Astrocyte (in vitro differentiated cells and primary cell): ENCODE measurements around the gene ESF1. TPM values are rescaled to one million over a fixed set of nuclear protein-coding genes. Genes with fewer than 3 reads are reported as not detected.

Experiments
- DNase-seq: peaks from one replicate; pipeline ENCODE4 v3.0.0-alpha.2; 2010; ENCODE audit warnings: low read depth
- FAIRE-seq: peaks from 2 replicates; lab custom pipeline; 2011; peaks lifted over from hg19 to GRCh38; lab: Jason Lieb, UNC
- H2AFZ ChIP-seq: 2 replicates; pipeline ENCODE4 v1.6.0; 2012; ENCODE audit warnings: low read depth, low read length, inconsistent platforms
- H3K27ac ChIP-seq: 2 replicates; pipeline ENCODE4 v1.5.1; 2011; ENCODE audit warnings: low read depth, low read length, inconsistent platforms
- H3K27me3 ChIP-seq: 2 replicates; pipeline ENCODE4 v1.6.0; 2011; ENCODE audit warnings: low read length, inconsistent platforms; ENCODE audit not compliant: insufficient read depth
- H3K36me3 ChIP-seq: 2 replicates; pipeline ENCODE4 v1.5.1; 2011; ENCODE audit warnings: low read length, inconsistent platforms; ENCODE audit not compliant: insufficient read depth
- H3K4me1 ChIP-seq: 2 replicates; pipeline ENCODE4 v1.5.1; 2011; ENCODE audit warnings: low read length, inconsistent platforms; ENCODE audit not compliant: insufficient read depth
- H3K4me2 ChIP-seq: 2 replicates; pipeline ENCODE4 v1.6.0; 2012; ENCODE audit warnings: low read length, inconsistent platforms
- H3K4me3 ChIP-seq: 2 replicates; pipeline ENCODE4 v1.5.1; 2011; ENCODE audit warnings: low read depth, mild to moderate bottlenecking, low read length, inconsistent platforms; ENCODE audit not compliant: insufficient read depth
- H3K79me2 ChIP-seq: 2 replicates; pipeline ENCODE4 v1.6.0; 2012; ENCODE audit warnings: mild to moderate bottlenecking, low read length, inconsistent platforms; ENCODE audit not compliant: insufficient read depth
- H3K9ac ChIP-seq: 2 replicates; pipeline ENCODE4 v1.6.0; 2012; ENCODE audit warnings: mild to moderate bottlenecking, low read length, inconsistent platforms
- H3K9me3 ChIP-seq: 2 replicates; pipeline ENCODE4 v1.5.1; 2012; ENCODE audit warnings: low read depth, mild to moderate bottlenecking, low read length, inconsistent platforms; ENCODE audit not compliant: insufficient read depth
- H4K20me1 ChIP-seq: 2 replicates; pipeline ENCODE4 v1.6.0; 2012; ENCODE audit warnings: low read length, inconsistent platforms; ENCODE audit not compliant: insufficient read depth
- H3K27ac Mint-ChIP-seq: one replicate; pipeline ENCODE4 v1.8.0; 2021; ENCODE audit warnings: mild to moderate bottlenecking, mixed read lengths; ENCODE audit not compliant: unreplicated experiment
- H3K27me3 Mint-ChIP-seq: one replicate; pipeline ENCODE4 v1.8.0; 2021; ENCODE audit warnings: low read depth, mixed read lengths; ENCODE audit not compliant: unreplicated experiment
- H3K36me3 Mint-ChIP-seq: one replicate; pipeline ENCODE4 v1.8.0; 2021; ENCODE audit warnings: low read depth, mixed read lengths; ENCODE audit not compliant: unreplicated experiment
- H3K4me1 Mint-ChIP-seq: one replicate; pipeline ENCODE4 v1.8.0; 2021; ENCODE audit warnings: low read depth, mixed read lengths; ENCODE audit not compliant: unreplicated experiment
- H3K4me3 Mint-ChIP-seq: one replicate; pipeline ENCODE4 v1.8.0; 2021; ENCODE audit warnings: mild to moderate bottlenecking, moderate library complexity, mixed read lengths; ENCODE audit not compliant: unreplicated experiment
- H3K9me3 Mint-ChIP-seq: one replicate; pipeline ENCODE4 v1.8.0; 2021; ENCODE audit warnings: mild to moderate bottlenecking, mixed read lengths; ENCODE audit not compliant: unreplicated experiment
- EZH2 ChIP-seq: IDR thresholded peaks from 2 replicates; pipeline ENCODE4 v1.6.1; 2012; ENCODE audit warnings: mild to moderate bottlenecking, low read length, inconsistent platforms; ENCODE audit not compliant: insufficient read depth
- total RNA-seq: library from RNA; stranded (reverse); gene quantifications from 2 replicates; pipeline ENCODE4 v1.2.1, GENCODE V29; 2021
- TF ChIP-seq, protein P1 (sequence below): IDR thresholded peaks from 2 replicates; pipeline ENCODE4 v1.5.1; 2011; ENCODE audit warnings: low read depth, mild to moderate bottlenecking, inconsistent platforms, low read length, moderate library complexity; ENCODE audit not compliant: insufficient read depth

The ESF1 gene
- total RNA-seq, 1 donor from 2014 or later: 13.9 TPM

DNA sequence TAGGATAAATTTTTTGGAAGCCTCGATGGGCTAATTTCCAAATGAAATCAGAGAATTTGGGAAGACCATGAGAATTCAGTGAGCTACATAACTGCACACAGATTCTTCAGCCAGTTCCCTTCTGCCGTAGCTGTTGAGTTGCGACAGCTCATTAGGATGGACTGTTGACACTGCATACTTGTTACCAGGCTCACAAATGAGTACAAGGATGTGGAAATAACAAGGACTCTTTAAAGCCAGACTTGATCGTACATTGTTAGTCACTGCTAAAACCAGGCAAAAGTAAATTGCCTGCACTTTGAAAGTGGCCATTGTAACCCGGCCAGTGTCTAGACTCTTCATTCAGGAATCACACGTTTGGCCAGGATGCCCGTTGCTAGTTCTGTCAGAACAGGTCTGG lies 37.2 kb upstream of the ESF1 start:
- no peak overlapping the region for H3K4me3 Mint-ChIP-seq
- H3K36me3 Mint-ChIP-seq: no peaks in the 10 kb centered on the region
- no peak overlapping the region for H3K27ac Mint-ChIP-seq
- H2AFZ ChIP-seq: no peak overlapping the region
- no peaks in the 10 kb centered on the region for H3K27me3 ChIP-seq
- no peak overlapping the region for H3K4me2 ChIP-seq
- H4K20me1 ChIP-seq: no peaks in the 10 kb centered on the region
- no peaks in the 10 kb centered on the region for H3K27me3 Mint-ChIP-seq
- H3K9me3 Mint-ChIP-seq: no peaks in the 10 kb centered on the region
- H3K79me2 ChIP-seq: no peaks in the 10 kb centered on the region
- TF ChIP-seq, protein P1, sequence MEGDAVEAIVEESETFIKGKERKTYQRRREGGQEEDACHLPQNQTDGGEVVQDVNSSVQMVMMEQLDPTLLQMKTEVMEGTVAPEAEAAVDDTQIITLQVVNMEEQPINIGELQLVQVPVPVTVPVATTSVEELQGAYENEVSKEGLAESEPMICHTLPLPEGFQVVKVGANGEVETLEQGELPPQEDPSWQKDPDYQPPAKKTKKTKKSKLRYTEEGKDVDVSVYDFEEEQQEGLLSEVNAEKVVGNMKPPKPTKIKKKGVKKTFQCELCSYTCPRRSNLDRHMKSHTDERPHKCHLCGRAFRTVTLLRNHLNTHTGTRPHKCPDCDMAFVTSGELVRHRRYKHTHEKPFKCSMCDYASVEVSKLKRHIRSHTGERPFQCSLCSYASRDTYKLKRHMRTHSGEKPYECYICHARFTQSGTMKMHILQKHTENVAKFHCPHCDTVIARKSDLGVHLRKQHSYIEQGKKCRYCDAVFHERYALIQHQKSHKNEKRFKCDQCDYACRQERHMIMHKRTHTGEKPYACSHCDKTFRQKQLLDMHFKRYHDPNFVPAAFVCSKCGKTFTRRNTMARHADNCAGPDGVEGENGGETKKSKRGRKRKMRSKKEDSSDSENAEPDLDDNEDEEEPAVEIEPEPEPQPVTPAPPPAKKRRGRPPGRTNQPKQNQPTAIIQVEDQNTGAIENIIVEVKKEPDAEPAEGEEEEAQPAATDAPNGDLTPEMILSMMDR: no peak
- TF ChIP-seq EZH2: no peak
- FAIRE-seq (no peak), DNase-seq (peak; percentile 7)
- H3K27ac ChIP-seq: no peak overlapping the region
- H3K36me3 ChIP-seq: no peaks in the 10 kb centered on the region
- no peaks in the 10 kb centered on the region for H3K9me3 ChIP-seq
- no peak overlapping the region for H3K4me3 ChIP-seq
- no peak overlapping the region for H3K9ac ChIP-seq
- peaks cover 3% of the 10 kb centered on the region for H3K4me1 Mint-ChIP-seq
- no peaks in the 10 kb centered on the region for H3K4me1 ChIP-seq

DNA sequence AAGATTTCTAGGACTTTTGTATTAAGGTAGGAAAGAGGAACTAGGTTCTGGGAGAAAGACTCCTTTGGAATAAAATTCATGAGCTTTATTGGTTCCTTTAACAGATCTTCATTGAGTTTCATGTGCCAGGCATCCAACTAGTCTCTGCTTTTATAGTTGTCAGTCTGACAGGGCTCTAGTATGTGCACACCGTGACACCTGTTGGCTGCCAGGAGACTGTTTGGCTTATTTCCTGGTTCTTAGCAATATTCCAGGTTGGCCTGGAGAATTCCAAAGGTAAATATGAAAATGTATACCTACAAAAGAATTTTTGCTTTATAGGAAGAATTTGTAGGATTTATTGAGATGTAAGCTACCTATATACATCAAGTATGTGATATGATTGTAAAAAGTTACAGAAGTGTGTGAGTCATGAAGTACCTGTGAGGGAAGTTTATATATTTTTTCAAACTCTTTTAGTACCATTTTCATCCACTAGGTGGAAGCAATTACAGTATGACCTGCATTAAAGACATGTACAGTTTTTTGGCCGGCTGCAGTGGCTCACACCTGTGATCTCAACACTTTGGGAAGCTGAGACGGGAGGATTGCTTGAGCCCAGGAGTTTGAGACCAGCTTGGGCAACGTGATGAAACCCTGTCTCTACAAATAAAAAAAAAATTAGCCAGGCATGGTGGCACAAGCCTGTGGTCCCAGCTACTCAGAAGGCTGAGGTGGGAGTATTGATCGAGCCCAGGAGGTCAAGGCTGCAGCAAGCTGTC lies 35.3 kb upstream of the ESF1 start:
- Histone ChIP-seq H3K9me3 (no peaks in the 10 kb centered on the region), H3K4me2 (no peak overlapping the region), H4K20me1 (no peaks in the 10 kb centered on the region), H3K4me3 (no peak overlapping the region), H3K27ac (no peak overlapping the region), H3K36me3 (peaks cover 8% of the 10 kb centered on the region), H2AFZ (no peak overlapping the region), H3K79me2 (no peaks in the 10 kb centered on the region), H3K4me1 (no peaks in the 10 kb centered on the region), H3K9ac (no peak overlapping the region), H3K27me3 (no peaks in the 10 kb centered on the region)
- no peak overlapping the region for H3K4me3 Mint-ChIP-seq
- TF ChIP-seq, protein P1: peak; percentile 52
- no peak for TF ChIP-seq EZH2
- FAIRE-seq: no peak
- peaks cover 2% of the 10 kb centered on the region for H3K36me3 Mint-ChIP-seq
- H3K4me1 Mint-ChIP-seq: peaks cover 3% of the 10 kb centered on the region
- H3K27ac Mint-ChIP-seq: no peak overlapping the region
- peak; percentile 29 for DNase-seq
- H3K9me3 Mint-ChIP-seq: no peaks in the 10 kb centered on the region
- H3K27me3 Mint-ChIP-seq: no peaks in the 10 kb centered on the region

DNA sequence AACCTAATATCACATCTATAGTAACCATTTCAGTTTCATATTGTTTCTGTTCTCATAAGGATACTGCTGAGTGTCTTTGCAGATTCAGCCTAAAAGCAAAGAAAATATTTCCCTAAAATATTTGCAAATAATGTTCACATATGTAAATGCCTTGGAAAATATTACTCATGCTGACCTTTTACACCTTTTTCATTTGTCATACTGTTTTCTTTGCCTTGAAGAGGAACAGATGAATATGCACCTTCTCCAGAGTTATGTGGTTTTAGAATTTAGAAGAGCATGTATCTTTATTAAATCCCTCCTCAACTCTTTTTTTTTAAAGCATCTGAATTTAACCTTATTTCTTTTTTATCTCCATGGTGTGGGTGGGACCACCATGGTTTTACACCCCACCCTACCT lies 32.6 kb upstream of the ESF1 start:
- peaks cover 3% of the 10 kb centered on the region for H3K4me1 Mint-ChIP-seq
- Histone ChIP-seq H3K4me2 (peak overlapping the region; percentile 7), H3K27me3 (no peaks in the 10 kb centered on the region), H3K27ac (no peak overlapping the region), H3K4me3 (no peak overlapping the region), H4K20me1 (peaks cover 6% of the 10 kb centered on the region), H2AFZ (no peak overlapping the region), H3K4me1 (no peaks in the 10 kb centered on the region), H3K9me3 (no peaks in the 10 kb centered on the region), H3K9ac (no peak overlapping the region), H3K79me2 (no peaks in the 10 kb centered on the region), H3K36me3 (peaks cover 18% of the 10 kb centered on the region)
- H3K9me3 Mint-ChIP-seq: no peaks in the 10 kb centered on the region
- DNase-seq (peak; percentile 28), FAIRE-seq (no peak)
- TF ChIP-seq EZH2: no peak
- TF ChIP-seq, protein P1: no peak
- no peak overlapping the region for H3K4me3 Mint-ChIP-seq
- no peak overlapping the region for H3K27ac Mint-ChIP-seq
- H3K36me3 Mint-ChIP-seq: peaks cover 2% of the 10 kb centered on the region
- no peaks in the 10 kb centered on the region for H3K27me3 Mint-ChIP-seq
